ENCODE measurements around the gene FBXO31.

- TF ChIP-seq CTCF (IDR thresholded peaks at IDR 0.05; ENCODE audit: low read depth, low read length) (no peak), EZH2phosphoT487 (IDR thresholded peaks at IDR 0.05; ENCODE audit: low read depth) (no peak)
These were observed 104.4 kb downstream of the FBXO31 start for GRCh38 chr16:87279094-87279658.
